PC-3 (cell line): Measurements from ENCODE around the gene ZNF22. TPM values are rescaled to one million over a fixed set of nuclear protein-coding genes. Genes with fewer than 3 reads are reported as not detected.

Source experiments
- ATAC-seq: fragments of 200-7000 bp; cut with Tn5 transposase; 2 replicates; pipeline ENCODE4 v1.9.1; 2020; ENCODE audit warnings: mild to moderate bottlenecking, moderate library complexity
- BruUV-seq: library from RNA; stranded (reverse); fragments of 400-500 nt; replicated peaks from 2 replicates; lab custom pipeline; 2021; lab: Mats Ljungman, UMichigan
- CTCF ChIA-PET: fragments of 300-600 bp; sonication (Branson Sonifier 250); formaldehyde crosslinking; loops from one replicate; lab custom pipeline; 2022; ENCODE audit warnings: antibody characterized with exemption; lab: Charles Lee
- POLR2A ChIA-PET: fragments of 300-600 bp; sonication (Branson Sonifier 250); formaldehyde crosslinking; loops from one replicate; lab custom pipeline; 2022; ENCODE audit warnings: antibody characterized with exemption; ENCODE audit not compliant: unreplicated experiment; lab: Charles Lee
- DNase-seq: peaks from one replicate; pipeline ENCODE4 v3.0.0-alpha.2; 2015
- H2AFZ ChIP-seq: fragments of 300-600 bp; sonication (generic); 2 replicates; pipeline ENCODE4 v1.6.0; 2016; ENCODE audit warnings: antibody characterized with exemption, low read length
- H3F3A ChIP-seq: fragments of 300-600 bp; sonication (generic); one replicate; pipeline ENCODE4 v1.6.0; 2017; ENCODE audit warnings: antibody characterized with exemption, low read length, control low read depth, mild to moderate bottlenecking; ENCODE audit not compliant: unreplicated experiment
- H3K27ac ChIP-seq: fragments of 300-600 bp; sonication (generic); 2 replicates; pipeline ENCODE4 v1.5.1; 2016; ENCODE audit warnings: mild to moderate bottlenecking, low read length
- H3K27me3 ChIP-seq: fragments of 300-600 bp; sonication (generic); 2 replicates; pipeline ENCODE4 v1.6.1; 2016; ENCODE audit warnings: low read length, mixed read lengths
- H3K36me3 ChIP-seq: fragments of 300-600 bp; sonication (generic); 2 replicates; pipeline ENCODE4 v1.6.1; 2016; ENCODE audit warnings: low read depth, mixed run types, low read length, mixed read lengths
- H3K4me1 ChIP-seq: fragments of 300-600 bp; sonication (generic); 2 replicates; pipeline ENCODE4 v1.5.1; 2016; ENCODE audit warnings: low read length; ENCODE audit not compliant: insufficient read depth
- H3K4me2 ChIP-seq: fragments of 300-600 bp; sonication (generic); 2 replicates; pipeline ENCODE4 v1.6.0; 2016; ENCODE audit warnings: low read length
- H3K4me3 ChIP-seq: fragments of 300-600 bp; sonication (generic); 2 replicates; pipeline ENCODE4 v1.5.1; 2016; ENCODE audit warnings: mild to moderate bottlenecking, low read length, mixed read lengths
- H3K79me2 ChIP-seq: fragments of 300-600 bp; sonication (generic); 2 replicates; pipeline ENCODE4 v1.6.1; 2017; ENCODE audit warnings: low read length, mixed read lengths
- H3K9ac ChIP-seq: fragments of 300-600 bp; sonication (generic); 2 replicates; pipeline ENCODE4 v1.6.0; 2016; ENCODE audit warnings: mild to moderate bottlenecking, low read length
- H3K9me2 ChIP-seq: fragments of 300-600 bp; sonication (generic); replicated peaks from 2 replicates; pipeline ENCODE4 v1.6.1; 2016; ENCODE audit warnings: mixed run types, low read length, mixed read lengths
- H3K9me3 ChIP-seq: fragments of 300-600 bp; sonication (generic); 2 replicates; pipeline ENCODE4 v1.6.1; 2016; ENCODE audit warnings: low read length, mixed read lengths
- H4K20me1 ChIP-seq: fragments of 300-600 bp; sonication (generic); 2 replicates; pipeline ENCODE4 v1.6.1; 2016; ENCODE audit warnings: low read length, mixed read lengths
- EZH2 ChIP-seq: fragments of 300-600 bp; sonication (generic); IDR thresholded peaks from one replicate; pipeline ENCODE4 v1.6.1; 2017; ENCODE audit warnings: antibody characterized with exemption, mild to moderate bottlenecking, low read length; ENCODE audit not compliant: unreplicated experiment
- EZH2phosphoT487 ChIP-seq: fragments of 300-600 bp; sonication (generic); IDR thresholded peaks from 2 replicates; pipeline ENCODE4 v1.6.1; 2018; ENCODE audit warnings: mild to moderate bottlenecking, antibody characterized with exemption, low read length, borderline replicate concordance
- intact Hi-C: fragments of 100-400 bp; cut with micrococcal nuclease; formaldehyde crosslinking; loops from 2 replicates; pipeline ENCODE4 v1.9.0; 2023
- total RNA-seq: library from RNA; depleted of rRNA; stranded (reverse); fragments of >200 nt; gene quantifications from 2 replicates; pipeline ENCODE4 v1.2.3, GENCODE V29; 2014
- TF ChIP-seq, protein P1 (sequence below): fragments of 300-600 bp; sonication (generic); conservative IDR thresholded peaks from 2 replicates; pipeline ENCODE4 v1.5.1; 2017; ENCODE audit warnings: antibody characterized with exemption, low read depth, mild to moderate bottlenecking, low read length

Gene ZNF22
- total RNA-seq, 1 experiment from 2014 or later = 24.8 TPM

DNA sequence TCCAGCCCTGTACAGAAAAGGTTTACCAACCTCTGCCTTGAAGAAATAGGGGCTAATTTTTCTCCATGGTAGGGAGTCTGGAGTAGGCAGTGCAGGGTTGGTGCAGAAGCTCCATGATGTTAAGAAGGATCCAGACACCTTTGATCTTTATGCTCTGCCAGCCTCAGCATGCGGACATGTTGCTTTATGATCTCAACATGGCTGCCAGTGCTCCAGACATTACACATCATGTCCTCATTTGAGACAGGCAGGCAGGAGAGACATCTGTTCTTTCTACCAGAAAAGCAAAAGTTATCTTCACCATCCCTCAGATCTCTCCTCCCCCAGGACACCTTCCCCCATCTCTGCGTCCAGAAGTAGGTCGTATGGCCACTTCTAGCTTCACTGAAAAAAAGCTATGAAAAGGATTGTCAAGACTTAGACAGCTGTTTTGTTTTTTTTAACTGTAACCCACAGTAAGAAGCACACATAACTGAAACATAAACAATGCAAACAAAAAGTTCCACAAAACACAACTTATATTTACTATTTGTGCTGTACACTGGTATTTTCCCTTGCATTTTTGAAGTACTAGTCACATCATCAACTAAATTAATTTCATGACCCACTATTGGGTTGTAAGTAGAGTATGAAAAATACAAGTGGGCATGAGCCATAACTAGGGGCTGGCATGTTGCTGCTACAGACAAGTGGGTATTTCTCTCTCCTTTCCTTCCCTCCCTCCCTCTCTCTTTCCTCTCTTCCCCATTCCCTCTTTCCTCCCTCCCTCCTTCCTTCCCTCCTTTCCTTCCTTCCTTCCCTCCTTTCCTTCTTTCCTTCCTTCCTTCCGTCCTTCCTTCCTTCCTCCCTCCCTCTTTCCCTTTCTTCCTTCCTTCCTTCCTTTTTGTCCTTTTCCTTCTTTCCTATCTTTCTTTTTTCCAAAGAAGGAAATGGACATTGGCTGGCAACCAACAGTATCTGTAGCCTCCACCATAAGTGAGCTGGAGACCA is 43.7 kb upstream of the ZNF22 start:
- no peak overlapping the region for H3K27ac ChIP-seq
- no peaks in the 10 kb centered on the region for H4K20me1 ChIP-seq
- intact Hi-C loops = no loop called here
- H3K9ac ChIP-seq = no peak overlapping the region
- POLR2A ChIA-PET = no interaction called here
- TF ChIP-seq EZH2 = no peak
- TF ChIP-seq EZH2phosphoT487 = no peak
- TF ChIP-seq, protein P1, sequence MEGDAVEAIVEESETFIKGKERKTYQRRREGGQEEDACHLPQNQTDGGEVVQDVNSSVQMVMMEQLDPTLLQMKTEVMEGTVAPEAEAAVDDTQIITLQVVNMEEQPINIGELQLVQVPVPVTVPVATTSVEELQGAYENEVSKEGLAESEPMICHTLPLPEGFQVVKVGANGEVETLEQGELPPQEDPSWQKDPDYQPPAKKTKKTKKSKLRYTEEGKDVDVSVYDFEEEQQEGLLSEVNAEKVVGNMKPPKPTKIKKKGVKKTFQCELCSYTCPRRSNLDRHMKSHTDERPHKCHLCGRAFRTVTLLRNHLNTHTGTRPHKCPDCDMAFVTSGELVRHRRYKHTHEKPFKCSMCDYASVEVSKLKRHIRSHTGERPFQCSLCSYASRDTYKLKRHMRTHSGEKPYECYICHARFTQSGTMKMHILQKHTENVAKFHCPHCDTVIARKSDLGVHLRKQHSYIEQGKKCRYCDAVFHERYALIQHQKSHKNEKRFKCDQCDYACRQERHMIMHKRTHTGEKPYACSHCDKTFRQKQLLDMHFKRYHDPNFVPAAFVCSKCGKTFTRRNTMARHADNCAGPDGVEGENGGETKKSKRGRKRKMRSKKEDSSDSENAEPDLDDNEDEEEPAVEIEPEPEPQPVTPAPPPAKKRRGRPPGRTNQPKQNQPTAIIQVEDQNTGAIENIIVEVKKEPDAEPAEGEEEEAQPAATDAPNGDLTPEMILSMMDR = no peak
- H2AFZ ChIP-seq = no peak overlapping the region
- H3K4me2 ChIP-seq = no peak overlapping the region
- DNase-seq = no peak
- BruUV-seq = no TSS peak
- peaks cover 19% of the 10 kb centered on the region for H3K4me1 ChIP-seq
- H3K27me3 ChIP-seq = no peaks in the 10 kb centered on the region
- no peak overlapping the region for H3K4me3 ChIP-seq
- ATAC-seq = no peak
- no peaks in the 10 kb centered on the region for H3F3A ChIP-seq
- no peaks in the 10 kb centered on the region for H3K9me2 ChIP-seq
- H3K9me3 ChIP-seq = no peaks in the 10 kb centered on the region
- no peaks in the 10 kb centered on the region for H3K36me3 ChIP-seq
- peaks cover 15% of the 10 kb centered on the region for H3K79me2 ChIP-seq
- CTCF ChIA-PET = no interaction called here

DNA sequence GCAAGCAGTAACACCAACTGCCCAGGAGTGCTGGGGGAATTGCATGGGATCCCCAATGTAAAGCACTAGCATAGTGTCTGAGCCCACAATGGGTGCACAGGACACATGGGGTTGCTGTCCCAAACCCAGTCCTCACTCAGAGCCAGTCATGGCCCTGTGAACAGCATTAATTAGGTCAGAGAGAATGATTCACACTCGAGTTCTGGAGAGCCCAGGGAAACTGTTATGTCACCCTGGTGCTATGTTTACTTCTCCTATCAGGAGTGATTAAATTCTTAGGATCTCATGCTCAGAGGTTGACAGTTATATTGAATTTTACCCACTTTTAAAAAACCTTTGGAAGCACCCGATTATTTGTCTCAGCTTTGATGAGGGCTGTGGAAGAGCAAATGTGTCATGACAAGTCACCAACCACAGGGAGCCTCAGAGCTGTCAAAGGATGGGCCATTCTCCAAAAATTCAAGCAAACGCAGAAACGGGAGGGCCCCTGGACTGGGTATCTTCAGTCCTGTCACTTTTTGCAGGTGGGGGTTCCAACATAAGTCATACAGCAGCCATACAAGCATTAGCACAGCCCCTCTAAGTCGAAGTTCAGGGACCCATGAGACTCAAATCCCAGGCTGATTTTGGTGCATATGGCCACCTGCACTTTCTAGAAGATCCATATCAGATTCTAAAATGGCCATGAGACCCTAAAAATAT is 42.4 kb upstream of the ZNF22 start:
- ATAC-seq (no peak), DNase-seq (peak; percentile 51)
- TF ChIP-seq EZH2phosphoT487 (no peak), EZH2 (no peak)
- TF ChIP-seq, protein P1 = no peak
- CTCF ChIA-PET = interaction anchor here (0.6 kb wide), 1 partner anchor 22 kb away, joined by 3 read pairs; no protein-coding TSS in a partner anchor
- Histone ChIP-seq H3K27me3 (no peaks in the 10 kb centered on the region), H3K9me3 (no peaks in the 10 kb centered on the region), H3K27ac (no peak overlapping the region), H3K79me2 (peaks cover 15% of the 10 kb centered on the region), H3K4me2 (peak overlapping the region; percentile 89), H3K4me1 (peaks cover 19% of the 10 kb centered on the region), H2AFZ (no peak overlapping the region; the same call in 1 of the 2 replicates), H3K36me3 (no peaks in the 10 kb centered on the region), H3K4me3 (peak overlapping the region; percentile 80), H3F3A (no peaks in the 10 kb centered on the region), H3K9me2 (no peaks in the 10 kb centered on the region), H3K9ac (peak overlapping the region; percentile 89), H4K20me1 (no peaks in the 10 kb centered on the region)
- POLR2A ChIA-PET = no interaction called here
- intact Hi-C loops = loop anchor here (2.0 kb wide), 2 partner anchors 26 to 50 kb away; no protein-coding TSS in a partner anchor
- no TSS peak for BruUV-seq
